Lower leg skin (tissue), 3 donors: ENCODE results near the gene PPP1R12B.
"Not testable (repeated sequence)": the region's sequence is repeated elsewhere in the genome, so short reads cannot be mapped to it uniquely, and the experiment has no call there.

Experiments used
- POLR2A ChIP-seq, 2 donors: fragments of 450-650 bp; IDR thresholded peaks; one replicate each; pipeline ENCODE4 v1.6.1; 2016 to 2017; ENCODE audit warnings: antibody characterized with exemption in 2 of 2, mild to moderate bottlenecking in 1 of 2, moderate library complexity in 1 of 2
- TF ChIP-seq, protein P1 (sequence below), 3 donors: fragments of 450-650 bp; IDR thresholded peaks; one replicate each; pipeline ENCODE4 v1.5.1; 2016; ENCODE audit warnings: antibody characterized with exemption in 3 of 3, mild to moderate bottlenecking in 3 of 3, moderate library complexity in 2 of 3

DNA sequence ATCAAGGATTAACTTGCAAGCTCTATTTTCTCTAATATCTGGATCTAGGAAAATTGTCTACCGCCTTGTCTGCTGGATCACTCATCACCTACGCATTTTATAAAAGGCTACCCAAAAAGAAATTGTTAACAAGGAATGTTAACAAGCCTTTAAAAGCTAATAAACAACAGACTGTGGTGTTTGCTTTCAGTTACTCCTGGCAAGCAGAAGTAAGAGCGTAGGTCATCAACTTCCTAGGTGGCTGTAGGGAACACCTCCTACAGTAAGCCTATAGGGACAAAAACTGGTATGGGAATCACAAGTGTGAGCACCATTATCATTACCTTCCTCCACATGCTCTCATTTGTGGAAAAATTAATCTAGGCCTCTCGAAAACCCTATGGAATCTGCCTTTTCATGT, 206.1 kb downstream of the PPP1R12B start:
- not testable (repeated sequence) for TF ChIP-seq POLR2A (IDR thresholded peaks at IDR 0.05)
- TF ChIP-seq, protein P1, sequence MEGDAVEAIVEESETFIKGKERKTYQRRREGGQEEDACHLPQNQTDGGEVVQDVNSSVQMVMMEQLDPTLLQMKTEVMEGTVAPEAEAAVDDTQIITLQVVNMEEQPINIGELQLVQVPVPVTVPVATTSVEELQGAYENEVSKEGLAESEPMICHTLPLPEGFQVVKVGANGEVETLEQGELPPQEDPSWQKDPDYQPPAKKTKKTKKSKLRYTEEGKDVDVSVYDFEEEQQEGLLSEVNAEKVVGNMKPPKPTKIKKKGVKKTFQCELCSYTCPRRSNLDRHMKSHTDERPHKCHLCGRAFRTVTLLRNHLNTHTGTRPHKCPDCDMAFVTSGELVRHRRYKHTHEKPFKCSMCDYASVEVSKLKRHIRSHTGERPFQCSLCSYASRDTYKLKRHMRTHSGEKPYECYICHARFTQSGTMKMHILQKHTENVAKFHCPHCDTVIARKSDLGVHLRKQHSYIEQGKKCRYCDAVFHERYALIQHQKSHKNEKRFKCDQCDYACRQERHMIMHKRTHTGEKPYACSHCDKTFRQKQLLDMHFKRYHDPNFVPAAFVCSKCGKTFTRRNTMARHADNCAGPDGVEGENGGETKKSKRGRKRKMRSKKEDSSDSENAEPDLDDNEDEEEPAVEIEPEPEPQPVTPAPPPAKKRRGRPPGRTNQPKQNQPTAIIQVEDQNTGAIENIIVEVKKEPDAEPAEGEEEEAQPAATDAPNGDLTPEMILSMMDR (IDR thresholded peaks at IDR 0.05) = not testable (repeated sequence)
